IMR-90 (cell line): ENCODE data around the gene ASF1A. TPM values are rescaled to one million over a fixed set of nuclear protein-coding genes. Genes with fewer than 3 reads are reported as not detected.

Experiments
- ATAC-seq: fragments of 200-7000 bp; cut with Tn5 transposase; 2 replicates; pipeline ENCODE4 v1.9.1; 2020; ENCODE audit warnings: low read depth, mild to moderate bottlenecking, moderate library complexity
- BruUV-seq: library from RNA; stranded (reverse); fragments of 400-500 nt; replicated peaks from 2 replicates; lab custom pipeline; 2021; lab: Mats Ljungman, UMichigan
- CTCF ChIA-PET: fragments of 300-600 bp; formaldehyde crosslinking; extraction: SDS; loops from one replicate; lab custom pipeline; 2021; ENCODE audit warnings: antibody characterized with exemption; lab: Yijun Ruan, JAX
- POLR2A ChIA-PET: fragments of 300-600 bp; sonication (Branson Sonifier 250); formaldehyde crosslinking; loops from one replicate; lab custom pipeline; 2022; ENCODE audit warnings: antibody characterized with exemption; ENCODE audit not compliant: unreplicated experiment; lab: Charles Lee
- DNase-seq: peaks from one replicate; pipeline ENCODE4 v3.0.0; 2013
- H2AFZ ChIP-seq: replicated peaks from 2 replicates; pipeline ENCODE3; 2013; ENCODE audit warnings: low read length, mild to moderate bottlenecking; ENCODE audit not compliant: poor library complexity
- H2AK5ac ChIP-seq: 2 replicates; pipeline ENCODE4 v1.6.1; 2013; ENCODE audit warnings: low read depth, low read length, inconsistent platforms
- H2AK9ac ChIP-seq: replicated peaks from 2 replicates; pipeline ENCODE3; 2013; ENCODE audit warnings: mild to moderate bottlenecking, low read depth, low read length, moderate library complexity; ENCODE audit not compliant: poor library complexity
- H2BK120ac ChIP-seq: 2 replicates; pipeline ENCODE4 v1.6.1; 2013; ENCODE audit warnings: low read depth, low read length, inconsistent platforms
- H2BK15ac ChIP-seq: 3 replicates; pipeline ENCODE4 v1.6.1; 2013; ENCODE audit warnings: low read depth, low read length, inconsistent platforms
- H2BK20ac ChIP-seq: 2 replicates; pipeline ENCODE4 v1.6.1; 2013; ENCODE audit warnings: low read depth, mild to moderate bottlenecking, inconsistent platforms, low read length, moderate library complexity
- H2BK5ac ChIP-seq: 2 replicates; pipeline ENCODE4 v1.6.1; 2013; ENCODE audit warnings: mild to moderate bottlenecking, low read depth, low read length, inconsistent platforms; ENCODE audit not compliant: poor library complexity, severe bottlenecking
- H3K14ac ChIP-seq: replicated peaks from 2 replicates; pipeline ENCODE4 v1.6.1; 2013; ENCODE audit warnings: low read depth, low read length, inconsistent platforms
- H3K18ac ChIP-seq: 2 replicates; pipeline ENCODE4 v1.6.1; 2013; ENCODE audit warnings: low read depth, low read length, control low read depth
- H3K23ac ChIP-seq: 2 replicates; pipeline ENCODE4 v1.6.1; 2013; ENCODE audit warnings: low read depth, low read length, inconsistent platforms
- H3K27ac ChIP-seq: 2 replicates; pipeline ENCODE4 v1.5.1; 2013; ENCODE audit warnings: mild to moderate bottlenecking, control low read depth, low read length; ENCODE audit not compliant: insufficient read depth
- H3K27me3 ChIP-seq: 2 replicates; pipeline ENCODE4 v1.6.1; 2013; ENCODE audit warnings: low read length; ENCODE audit not compliant: control insufficient read depth, insufficient read depth
- H3K36me3 ChIP-seq: 2 replicates; pipeline ENCODE4 v1.6.1; 2013; ENCODE audit warnings: low read length, mixed read lengths; ENCODE audit not compliant: control insufficient read depth, insufficient read depth
- H3K4ac ChIP-seq: 2 replicates; pipeline ENCODE4 v1.6.1; 2013; ENCODE audit warnings: low read depth, low read length, inconsistent platforms
- H3K4me1 ChIP-seq: 2 replicates; pipeline ENCODE4 v1.6.1; 2013; ENCODE audit warnings: low read length, mixed read lengths; ENCODE audit not compliant: control insufficient read depth, insufficient read depth
- H3K4me2 ChIP-seq: 2 replicates; pipeline ENCODE4 v1.6.1; 2013; ENCODE audit warnings: low read depth, mild to moderate bottlenecking, control low read depth, low read length, moderate library complexity
- H3K4me3 ChIP-seq: 2 replicates; pipeline ENCODE4 v1.5.1; 2013; ENCODE audit warnings: low read depth, mild to moderate bottlenecking, control low read depth, low read length, moderate library complexity; ENCODE audit not compliant: insufficient read depth
- H3K56ac ChIP-seq: 2 replicates; pipeline ENCODE4 v1.6.1; 2013; ENCODE audit warnings: low read length, inconsistent platforms; ENCODE audit not compliant: insufficient read depth; ENCODE audit errors: extremely low read depth
- H3K79me1 ChIP-seq, 2 experiments: 2 replicates each; pipeline ENCODE4 v1.6.1; 2013; ENCODE audit warnings: low read length in 2 of 2, inconsistent platforms in 1 of 2, low read depth in 1 of 2
- H3K9ac ChIP-seq: 2 replicates; pipeline ENCODE4 v1.6.1; 2013; ENCODE audit warnings: low read depth, low read length, control low read depth
- H3K9me1 ChIP-seq: 2 replicates; pipeline ENCODE4 v1.6.1; 2013; ENCODE audit warnings: low read length, inconsistent platforms; ENCODE audit not compliant: insufficient read depth
- H3K9me3 ChIP-seq: 2 replicates; pipeline ENCODE4 v1.6.1; 2013; ENCODE audit warnings: low read length; ENCODE audit not compliant: control insufficient read depth, insufficient read depth
- H4K20me1 ChIP-seq: 2 replicates; pipeline ENCODE4 v1.6.1; 2013; ENCODE audit warnings: low read length, inconsistent platforms; ENCODE audit not compliant: insufficient read depth
- H4K5ac ChIP-seq: 2 replicates; pipeline ENCODE4 v1.6.1; 2013; ENCODE audit warnings: mild to moderate bottlenecking, low read depth, low read length, control low read depth
- H4K8ac ChIP-seq, 2 experiments: 2 replicates each; pipeline ENCODE4 v1.6.1; 2013; ENCODE audit warnings: low read depth in 2 of 2, low read length in 2 of 2, control low read depth in 1 of 2, inconsistent platforms in 1 of 2
- H4K91ac ChIP-seq: 2 replicates; pipeline ENCODE4 v1.6.1; 2013; ENCODE audit warnings: low read depth, low read length, inconsistent platforms; ENCODE audit not compliant: insufficient read depth
- BHLHE40 ChIP-seq: fragments of 150-350 bp; IDR thresholded peaks from 2 replicates; pipeline ENCODE4 v1.6.1; 2016; ENCODE audit warnings: mild to moderate bottlenecking, low read depth, low read length
- CEBPB ChIP-seq: IDR thresholded peaks from 2 replicates; pipeline ENCODE4 v1.6.1; 2012; ENCODE audit warnings: low read depth, low read length, improper control_type of control experiment
- CHD1 ChIP-seq: IDR thresholded peaks from 2 replicates; pipeline ENCODE4 v1.6.1; 2012; ENCODE audit warnings: low read depth, low read length, improper control_type of control experiment
- ELK1 ChIP-seq: fragments of 150-350 bp; IDR thresholded peaks from 2 replicates; pipeline ENCODE4 v1.6.1; 2016; ENCODE audit warnings: low read depth, mild to moderate bottlenecking, low read length, moderate library complexity, borderline replicate concordance
- FOS ChIP-seq: fragments of 150-350 bp; IDR thresholded peaks from 2 replicates; pipeline ENCODE4 v1.6.1; 2016; ENCODE audit warnings: low read depth, low read length
- MAFK ChIP-seq: IDR thresholded peaks from 2 replicates; pipeline ENCODE4 v1.6.1; 2012; ENCODE audit warnings: low read depth, low read length, improper control_type of control experiment
- MAZ ChIP-seq: IDR thresholded peaks from 2 replicates; pipeline ENCODE4 v1.6.1; 2012; ENCODE audit warnings: low read depth, mild to moderate bottlenecking, low read length, improper control_type of control experiment, moderate library complexity, borderline replicate concordance
- MXI1 ChIP-seq: IDR thresholded peaks from 2 replicates; pipeline ENCODE4 v1.6.1; 2012; ENCODE audit warnings: low read depth, mild to moderate bottlenecking, low read length, moderate library complexity, borderline replicate concordance
- NFE2L2 ChIP-seq: fragments of 150-350 bp; IDR thresholded peaks from 2 replicates; pipeline ENCODE4 v1.6.1; 2016; ENCODE audit warnings: low read depth, mild to moderate bottlenecking, low read length
- POLR2A ChIP-seq: IDR thresholded peaks from 2 replicates; pipeline ENCODE4 v1.6.1; 2012; ENCODE audit warnings: mild to moderate bottlenecking, low read depth, low read length
- RAD21 ChIP-seq: IDR thresholded peaks from 2 replicates; pipeline ENCODE4 v1.6.1; 2012; ENCODE audit warnings: low read length, improper control_type of control experiment
- RCOR1 ChIP-seq: IDR thresholded peaks from 2 replicates; pipeline ENCODE4 v1.6.1; 2012; ENCODE audit warnings: mild to moderate bottlenecking, low read length, improper control_type of control experiment; ENCODE audit not compliant: insufficient replicate concordance
- RFX5 ChIP-seq: IDR thresholded peaks from 2 replicates; pipeline ENCODE4 v1.8.0; 2012; ENCODE audit warnings: low read depth, mild to moderate bottlenecking, low read length, moderate library complexity
- SMC3 ChIP-seq: fragments of 150-350 bp; IDR thresholded peaks from 2 replicates; pipeline ENCODE4 v1.6.1; 2016; ENCODE audit warnings: low read depth, mild to moderate bottlenecking, antibody characterized with exemption, low read length, moderate library complexity
- WGBS, 2 experiments: methylation state at CpG; one replicate each; pipeline versions ENCODE4 v1.1.5 to v1.1.7; 2013; ENCODE audit warnings: missing lambda C conversion rate in 2 of 2; ENCODE audit not compliant: insufficient read length in 1 of 2; ENCODE audit errors: extremely low coverage in 2 of 2; 5-methylcytosine and 5-hydroxymethylcytosine counted together
- dilution Hi-C: fragments of 300-500 bp; cut with HindIII; formaldehyde crosslinking; loops from one replicate; pipeline ENCODE4 v1.14.3; 2018; ENCODE audit warnings: low sequenced_read_pairs; ENCODE audit not compliant: unreplicated experiment
- in situ Hi-C: fragments of 300-500 bp; cut with MboI; formaldehyde crosslinking; loops from 3 replicates; pipeline ENCODE4 v1.14.3; 2019; ENCODE audit warnings: low sequenced_read_pairs, inconsistent platforms, mixed read lengths
- intact Hi-C: fragments of 100-400 bp; cut with micrococcal nuclease; formaldehyde crosslinking; loops from 2 replicates; pipeline ENCODE4 v1.10.0; 2022
- polyA plus RNA-seq, 3 experiments: library from polyadenylated mRNA; depleted of rRNA; stranded (reverse); fragments of >200 nt; gene quantifications; 2 replicates each; pipeline ENCODE4 v1.2.3, GENCODE V29; 2012; ENCODE audit warnings: low replicate concordance in 1 of 3
- total RNA-seq: library from RNA; depleted of rRNA; stranded (reverse); fragments of >200 nt; gene quantifications from 2 replicates; pipeline ENCODE4 v1.2.3, GENCODE V29; 2012
- TF ChIP-seq, protein P1 (sequence below): fragments of 150-350 bp; IDR thresholded peaks from 2 replicates; pipeline ENCODE4 v1.6.1; 2017; ENCODE audit warnings: mild to moderate bottlenecking, antibody characterized with exemption, low read length, low read depth
- TF ChIP-seq, protein P2 (sequence below): conservative IDR thresholded peaks from 2 replicates; pipeline ENCODE4 v1.5.1; 2012; ENCODE audit warnings: mild to moderate bottlenecking, low read depth, low read length, improper control_type of control experiment

Gene ASF1A
- total and polyA plus RNA-seq, 2 of the 4 experiments (the other 2 are of a cell fraction), result 10.1 to 11.1 TPM

- in situ Hi-C loops, result no loop called here
Measured at GRCh38 chr6:118939683-118940082, 45.7 kb downstream of the ASF1A start.

More at GRCh38 chr6:118939683-118940082, 45.7 kb downstream of the ASF1A start:
- Histone ChIP-seq H2BK120ac (no peak overlapping the region), H3K4me2 (no peak overlapping the region), H3K27me3 (no peaks in the 10 kb centered on the region; the same call in 1 of the 2 replicates), H3K27ac (no peak overlapping the region), H2AK9ac (no peak overlapping the region), H3K4me1 (no peaks in the 10 kb centered on the region), H3K4ac (no peak overlapping the region), H3K9ac (no peak overlapping the region), H2AK5ac (no peak overlapping the region), H2BK5ac (no peak overlapping the region), H2BK20ac (no peak overlapping the region), H2BK15ac (no peak overlapping the region), H3K56ac (no peak overlapping the region), H4K5ac (no peak overlapping the region), H3K9me1 (no peaks in the 10 kb centered on the region), H4K8ac (no peak overlapping the region), H3K14ac (no peak overlapping the region), H3K9me3 (peaks cover under 1% of the 10 kb centered on the region; the same call in 1 of the 2 replicates), H2AFZ (no peak overlapping the region), H3K79me1 (no peaks in the 10 kb centered on the region), H3K23ac (no peak overlapping the region), H4K91ac (no peak overlapping the region), H3K4me3 (no peak overlapping the region), H3K36me3 (no peaks in the 10 kb centered on the region), H3K18ac (no peak overlapping the region), H4K20me1 (no peaks in the 10 kb centered on the region)
- POLR2A ChIA-PET, result no interaction called here
- no TSS peak for BruUV-seq
- ATAC-seq (no peak), DNase-seq (no peak)
- WGBS, 2 experiments, result 83% methylated on average over 1 of the region's 1 CpG; no CpG with 5 or more reads in 1 of the 2 experiments
- intact Hi-C loops (no loop called here), dilution Hi-C loops (no loop called here)
- CTCF ChIA-PET, result no interaction called here
- TF ChIP-seq RFX5 (no peak), POLR2A (no peak), CEBPB (no peak), MXI1 (no peak), MAFK (no peak), NFE2L2 (no peak), BHLHE40 (no peak), CHD1 (no peak), ELK1 (no peak), RAD21 (no peak), RCOR1 (no peak), SMC3 (no peak), MAZ (no peak), FOS (no peak)
- TF ChIP-seq, protein P1, sequence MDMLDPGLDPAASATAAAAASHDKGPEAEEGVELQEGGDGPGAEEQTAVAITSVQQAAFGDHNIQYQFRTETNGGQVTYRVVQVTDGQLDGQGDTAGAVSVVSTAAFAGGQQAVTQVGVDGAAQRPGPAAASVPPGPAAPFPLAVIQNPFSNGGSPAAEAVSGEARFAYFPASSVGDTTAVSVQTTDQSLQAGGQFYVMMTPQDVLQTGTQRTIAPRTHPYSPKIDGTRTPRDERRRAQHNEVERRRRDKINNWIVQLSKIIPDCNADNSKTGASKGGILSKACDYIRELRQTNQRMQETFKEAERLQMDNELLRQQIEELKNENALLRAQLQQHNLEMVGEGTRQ, result no peak
- TF ChIP-seq, protein P2, sequence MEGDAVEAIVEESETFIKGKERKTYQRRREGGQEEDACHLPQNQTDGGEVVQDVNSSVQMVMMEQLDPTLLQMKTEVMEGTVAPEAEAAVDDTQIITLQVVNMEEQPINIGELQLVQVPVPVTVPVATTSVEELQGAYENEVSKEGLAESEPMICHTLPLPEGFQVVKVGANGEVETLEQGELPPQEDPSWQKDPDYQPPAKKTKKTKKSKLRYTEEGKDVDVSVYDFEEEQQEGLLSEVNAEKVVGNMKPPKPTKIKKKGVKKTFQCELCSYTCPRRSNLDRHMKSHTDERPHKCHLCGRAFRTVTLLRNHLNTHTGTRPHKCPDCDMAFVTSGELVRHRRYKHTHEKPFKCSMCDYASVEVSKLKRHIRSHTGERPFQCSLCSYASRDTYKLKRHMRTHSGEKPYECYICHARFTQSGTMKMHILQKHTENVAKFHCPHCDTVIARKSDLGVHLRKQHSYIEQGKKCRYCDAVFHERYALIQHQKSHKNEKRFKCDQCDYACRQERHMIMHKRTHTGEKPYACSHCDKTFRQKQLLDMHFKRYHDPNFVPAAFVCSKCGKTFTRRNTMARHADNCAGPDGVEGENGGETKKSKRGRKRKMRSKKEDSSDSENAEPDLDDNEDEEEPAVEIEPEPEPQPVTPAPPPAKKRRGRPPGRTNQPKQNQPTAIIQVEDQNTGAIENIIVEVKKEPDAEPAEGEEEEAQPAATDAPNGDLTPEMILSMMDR, result no peak
